Liver (tissue), 9 donors: ENCODE data around the gene TIE1. TPM values are rescaled to one million over a fixed set of nuclear protein-coding genes. Genes with fewer than 3 reads are reported as not detected.

Source experiments
- DNase-seq: peaks from one replicate; pipeline ENCODE4 v3.0.0-alpha.2; 2017; ENCODE audit warnings: low spot score
- H3K27ac ChIP-seq, 2 donors: one replicate each; pipeline ENCODE4 v1.7.0; 2013; ENCODE audit warnings: inconsistent platforms in 2 of 2, low read length in 2 of 2, control low read depth in 1 of 2, low read depth in 1 of 2, mild to moderate bottlenecking in 1 of 2
- H3K27me3 ChIP-seq, 4 donors: one replicate each; pipeline versions ENCODE4 v1.6.1 to v1.7.0; 2013; ENCODE audit warnings: low read length in 3 of 4, inconsistent platforms in 1 of 4, mild to moderate bottlenecking in 1 of 4, moderate library complexity in 1 of 4; ENCODE audit not compliant: control insufficient read depth in 4 of 4, insufficient read depth in 4 of 4
- H3K36me3 ChIP-seq, 4 donors: one replicate each; pipeline versions ENCODE4 v1.6.1 to v1.7.0; 2013; ENCODE audit warnings: low read length in 3 of 4, mild to moderate bottlenecking in 3 of 4, low read depth in 1 of 4, moderate library complexity in 1 of 4; ENCODE audit not compliant: control insufficient read depth in 4 of 4, insufficient read depth in 3 of 4
- H3K4me1 ChIP-seq, 4 donors: one replicate each; pipeline versions ENCODE4 v1.6.1 to v1.7.0; 2013; ENCODE audit warnings: low read length in 3 of 4, mild to moderate bottlenecking in 3 of 4, moderate library complexity in 1 of 4; ENCODE audit not compliant: control insufficient read depth in 4 of 4, insufficient read depth in 4 of 4
- H3K4me3 ChIP-seq, 3 donors: one replicate each; pipeline versions ENCODE4 v1.6.1 to v1.7.0; 2013; ENCODE audit warnings: low read length in 3 of 3, control low read depth in 1 of 3, low read depth in 1 of 3, mild to moderate bottlenecking in 1 of 3
- H3K9ac ChIP-seq, 2 donors: one replicate each; pipeline ENCODE4 v1.7.0; 2013; ENCODE audit warnings: low read length in 2 of 2, mild to moderate bottlenecking in 2 of 2, moderate library complexity in 2 of 2, control low read depth in 1 of 2, low read depth in 1 of 2
- H3K9me3 ChIP-seq, 4 donors: one replicate each; pipeline versions ENCODE4 v1.6.1 to v1.7.0; 2013; ENCODE audit warnings: low read length in 3 of 4; ENCODE audit not compliant: control insufficient read depth in 4 of 4
- EGR1 ChIP-seq, 2 donors: IDR thresholded peaks; 2 replicates each; pipeline ENCODE4 v1.6.1; 2016 to 2018; ENCODE audit warnings: antibody characterized with exemption in 2 of 2, low read depth in 2 of 2
- FOXA2 ChIP-seq: IDR thresholded peaks from 2 replicates; pipeline ENCODE4 v1.6.1; 2016; ENCODE audit warnings: antibody characterized with exemption
- GABPA ChIP-seq, 2 donors: IDR thresholded peaks in 1 of 2; conservative IDR thresholded peaks in 1 of 2; 2 replicates each; pipeline ENCODE4 v1.6.1; 2016; ENCODE audit warnings: antibody characterized with exemption in 2 of 2, mild to moderate bottlenecking in 1 of 2, moderate library complexity in 1 of 2
- HNF4A ChIP-seq, 2 donors: conservative IDR thresholded peaks; 2 replicates each; pipeline ENCODE4 v1.6.1; 2016; ENCODE audit warnings: antibody characterized with exemption in 2 of 2, mild to moderate bottlenecking in 2 of 2
- HNF4G ChIP-seq: IDR thresholded peaks from 2 replicates; pipeline ENCODE4 v1.6.1; 2016; ENCODE audit warnings: antibody characterized with exemption
- JUND ChIP-seq, 2 donors: IDR thresholded peaks; 2 replicates each; pipeline ENCODE4 v1.6.1; 2016; ENCODE audit warnings: antibody characterized with exemption in 2 of 2
- NR2F2 ChIP-seq: IDR thresholded peaks from 2 replicates; pipeline ENCODE4 v1.6.1; 2016; ENCODE audit warnings: antibody characterized with exemption
- RAD21 ChIP-seq, 2 donors: IDR thresholded peaks; 2 replicates each; pipeline ENCODE4 v1.6.1; 2016; ENCODE audit warnings: antibody characterized with exemption in 2 of 2, mild to moderate bottlenecking in 2 of 2
- SP1 ChIP-seq: IDR thresholded peaks from 2 replicates; pipeline ENCODE4 v1.6.1; 2018; ENCODE audit warnings: antibody characterized with exemption, mild to moderate bottlenecking
- TAF1 ChIP-seq: conservative IDR thresholded peaks from 2 replicates; pipeline ENCODE4 v1.6.1; 2016; ENCODE audit warnings: antibody characterized with exemption, mild to moderate bottlenecking
- YY1 ChIP-seq: IDR thresholded peaks from 2 replicates; pipeline ENCODE4 v1.6.1; 2016; ENCODE audit warnings: antibody characterized with exemption, mild to moderate bottlenecking
- WGBS: extraction: QIAGEN DNeasy Blood & Tissue Kit; methylation state at CpG from one replicate; pipeline ENCODE4 v1.1.7; 2013; 5-methylcytosine and 5-hydroxymethylcytosine counted together
- polyA plus RNA-seq, 2 donors: library from polyadenylated mRNA; stranded (reverse) in 1 of 2; unstranded in 1 of 2; fragments of 200-250 nt in 1 of 2; fragments of >200 nt in 1 of 2; fragmentation: Nextera tagmentation in 1 of 2; extraction: Ambion mirVana in 1 of 2; gene quantifications; one replicate each; pipeline versions ENCODE4 v1.2.1 to v1.2.3, GENCODE V29; 2013 to 2015
- total RNA-seq, 2 donors: library from RNA; depleted of rRNA; stranded (reverse); fragments of >200 nt; gene quantifications; one replicate each; pipeline ENCODE4 v1.2.3, GENCODE V29; 2014
- TF ChIP-seq, protein P1 (sequence below): IDR thresholded peaks from 2 replicates; pipeline ENCODE4 v1.6.1; 2016; ENCODE audit warnings: antibody characterized with exemption
- TF ChIP-seq, protein P2 (sequence below): IDR thresholded peaks from 2 replicates; pipeline ENCODE4 v1.6.1; 2016; ENCODE audit warnings: antibody characterized with exemption, mild to moderate bottlenecking
- TF ChIP-seq, protein P3 (sequence below): fragments of 150-350 bp; IDR thresholded peaks from 2 replicates; pipeline ENCODE4 v1.5.1; 2017; ENCODE audit warnings: improper control_type of control experiment, low read depth, low read length; ENCODE audit not compliant: missing input control
- donor health status: healthy.
- donor health status: healthy.
- donor health status: healthy.
- donor health status: healthy.
- donor health status: healthy.

The TIE1 gene
- total and polyA plus RNA-seq, 4 donors: 3.6 to 17.6 (median 8.9) TPM

DNA sequence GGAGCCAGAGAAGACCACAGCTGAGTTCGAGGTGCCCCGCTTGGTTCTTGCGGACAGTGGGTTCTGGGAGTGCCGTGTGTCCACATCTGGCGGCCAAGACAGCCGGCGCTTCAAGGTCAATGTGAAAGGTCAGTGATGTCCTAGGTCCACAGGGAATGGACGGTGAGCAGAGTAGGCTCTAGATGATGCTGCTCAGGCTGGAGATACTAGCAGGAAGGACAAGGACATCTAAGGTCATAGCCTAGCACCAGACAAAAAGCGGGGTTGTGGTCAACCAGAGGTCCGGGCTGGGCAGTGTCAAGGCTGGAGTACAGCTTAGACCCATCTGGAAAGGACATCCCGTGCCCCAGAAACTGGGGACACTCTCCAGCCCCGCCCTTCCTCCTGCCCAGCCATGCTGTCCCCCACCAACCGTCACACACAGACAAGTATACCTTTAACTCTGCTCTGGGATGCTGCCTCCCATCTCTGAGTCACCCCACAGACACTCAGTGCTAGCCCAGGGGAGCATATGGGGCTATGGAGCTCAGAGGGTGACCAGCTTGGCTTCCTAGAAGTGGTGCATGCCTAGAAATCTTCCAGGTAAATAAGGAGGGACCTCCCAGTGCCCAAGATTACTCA lies 8.7 kb downstream of the TIE1 start:
- H3K9me3 ChIP-seq: no peaks in the 10 kb centered on the region
- H3K27ac ChIP-seq: no peak overlapping the region
- H3K4me1 ChIP-seq: peaks cover 13 to 32% (median 24%) of the 10 kb centered on the region in 4 donors
- DNase-seq: no peak
- no peak overlapping the region for H3K4me3 ChIP-seq
- no peak for TF ChIP-seq HNF4A (conservative IDR thresholded peaks at IDR 0.05)
- no peak for TF ChIP-seq SP1
- TF ChIP-seq GABPA (IDR thresholded peaks at IDR 0.05 in 1 of 2, conservative IDR thresholded peaks at IDR 0.05 in 1 of 2): no peak
- no peak for TF ChIP-seq FOXA2
- TF ChIP-seq YY1: no peak
- TF ChIP-seq, protein P1, sequence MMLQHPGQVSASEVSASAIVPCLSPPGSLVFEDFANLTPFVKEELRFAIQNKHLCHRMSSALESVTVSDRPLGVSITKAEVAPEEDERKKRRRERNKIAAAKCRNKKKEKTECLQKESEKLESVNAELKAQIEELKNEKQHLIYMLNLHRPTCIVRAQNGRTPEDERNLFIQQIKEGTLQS: no peak
- TF ChIP-seq, protein P2, sequence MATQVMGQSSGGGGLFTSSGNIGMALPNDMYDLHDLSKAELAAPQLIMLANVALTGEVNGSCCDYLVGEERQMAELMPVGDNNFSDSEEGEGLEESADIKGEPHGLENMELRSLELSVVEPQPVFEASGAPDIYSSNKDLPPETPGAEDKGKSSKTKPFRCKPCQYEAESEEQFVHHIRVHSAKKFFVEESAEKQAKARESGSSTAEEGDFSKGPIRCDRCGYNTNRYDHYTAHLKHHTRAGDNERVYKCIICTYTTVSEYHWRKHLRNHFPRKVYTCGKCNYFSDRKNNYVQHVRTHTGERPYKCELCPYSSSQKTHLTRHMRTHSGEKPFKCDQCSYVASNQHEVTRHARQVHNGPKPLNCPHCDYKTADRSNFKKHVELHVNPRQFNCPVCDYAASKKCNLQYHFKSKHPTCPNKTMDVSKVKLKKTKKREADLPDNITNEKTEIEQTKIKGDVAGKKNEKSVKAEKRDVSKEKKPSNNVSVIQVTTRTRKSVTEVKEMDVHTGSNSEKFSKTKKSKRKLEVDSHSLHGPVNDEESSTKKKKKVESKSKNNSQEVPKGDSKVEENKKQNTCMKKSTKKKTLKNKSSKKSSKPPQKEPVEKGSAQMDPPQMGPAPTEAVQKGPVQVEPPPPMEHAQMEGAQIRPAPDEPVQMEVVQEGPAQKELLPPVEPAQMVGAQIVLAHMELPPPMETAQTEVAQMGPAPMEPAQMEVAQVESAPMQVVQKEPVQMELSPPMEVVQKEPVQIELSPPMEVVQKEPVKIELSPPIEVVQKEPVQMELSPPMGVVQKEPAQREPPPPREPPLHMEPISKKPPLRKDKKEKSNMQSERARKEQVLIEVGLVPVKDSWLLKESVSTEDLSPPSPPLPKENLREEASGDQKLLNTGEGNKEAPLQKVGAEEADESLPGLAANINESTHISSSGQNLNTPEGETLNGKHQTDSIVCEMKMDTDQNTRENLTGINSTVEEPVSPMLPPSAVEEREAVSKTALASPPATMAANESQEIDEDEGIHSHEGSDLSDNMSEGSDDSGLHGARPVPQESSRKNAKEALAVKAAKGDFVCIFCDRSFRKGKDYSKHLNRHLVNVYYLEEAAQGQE: no peak
- TF ChIP-seq RAD21 (IDR thresholded peaks at IDR 0.05): no peak
- TF ChIP-seq NR2F2: no peak
- H3K27me3 ChIP-seq: no peaks in the 10 kb centered on the region
- H3K36me3 ChIP-seq: no peaks in the 10 kb centered on the region
- H3K9ac ChIP-seq: no peak overlapping the region
- WGBS: 91% methylated on average over 13 of the region's 13 CpGs

DNA sequence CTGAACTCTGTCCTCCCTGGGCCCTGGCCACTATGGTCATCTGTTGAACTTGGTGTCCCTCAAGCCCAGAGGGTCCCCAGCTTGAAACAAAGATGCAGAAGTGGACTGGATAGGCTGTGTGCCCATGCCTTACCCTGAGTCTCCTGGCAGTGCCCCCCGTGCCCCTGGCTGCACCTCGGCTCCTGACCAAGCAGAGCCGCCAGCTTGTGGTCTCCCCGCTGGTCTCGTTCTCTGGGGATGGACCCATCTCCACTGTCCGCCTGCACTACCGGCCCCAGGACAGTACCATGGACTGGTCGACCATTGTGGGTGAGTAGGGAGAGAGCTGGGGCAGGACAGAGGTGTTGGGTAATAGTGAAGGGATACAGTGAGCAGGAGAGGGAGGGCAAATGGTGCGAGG lies 10.7 kb downstream of the TIE1 start:
- 94% methylated on average over 9 of the region's 9 CpGs for WGBS
- no peaks in the 10 kb centered on the region for H3K36me3 ChIP-seq
- TF ChIP-seq HNF4G: no peak
- no peak for TF ChIP-seq YY1
- TF ChIP-seq HNF4A (conservative IDR thresholded peaks at IDR 0.05): no peak
- TF ChIP-seq FOXA2: no peak
- no peak for TF ChIP-seq TAF1
- TF ChIP-seq, protein P3, sequence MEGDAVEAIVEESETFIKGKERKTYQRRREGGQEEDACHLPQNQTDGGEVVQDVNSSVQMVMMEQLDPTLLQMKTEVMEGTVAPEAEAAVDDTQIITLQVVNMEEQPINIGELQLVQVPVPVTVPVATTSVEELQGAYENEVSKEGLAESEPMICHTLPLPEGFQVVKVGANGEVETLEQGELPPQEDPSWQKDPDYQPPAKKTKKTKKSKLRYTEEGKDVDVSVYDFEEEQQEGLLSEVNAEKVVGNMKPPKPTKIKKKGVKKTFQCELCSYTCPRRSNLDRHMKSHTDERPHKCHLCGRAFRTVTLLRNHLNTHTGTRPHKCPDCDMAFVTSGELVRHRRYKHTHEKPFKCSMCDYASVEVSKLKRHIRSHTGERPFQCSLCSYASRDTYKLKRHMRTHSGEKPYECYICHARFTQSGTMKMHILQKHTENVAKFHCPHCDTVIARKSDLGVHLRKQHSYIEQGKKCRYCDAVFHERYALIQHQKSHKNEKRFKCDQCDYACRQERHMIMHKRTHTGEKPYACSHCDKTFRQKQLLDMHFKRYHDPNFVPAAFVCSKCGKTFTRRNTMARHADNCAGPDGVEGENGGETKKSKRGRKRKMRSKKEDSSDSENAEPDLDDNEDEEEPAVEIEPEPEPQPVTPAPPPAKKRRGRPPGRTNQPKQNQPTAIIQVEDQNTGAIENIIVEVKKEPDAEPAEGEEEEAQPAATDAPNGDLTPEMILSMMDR: no peak
- H3K4me1 ChIP-seq: peaks cover 13 to 37% (median 26%) of the 10 kb centered on the region in 4 donors
- no peak overlapping the region for H3K4me3 ChIP-seq
- H3K27me3 ChIP-seq: no peaks in the 10 kb centered on the region
- H3K9ac ChIP-seq: no peak overlapping the region
- H3K9me3 ChIP-seq: no peaks in the 10 kb centered on the region
- no peak overlapping the region for H3K27ac ChIP-seq
- DNase-seq: no peak

DNA sequence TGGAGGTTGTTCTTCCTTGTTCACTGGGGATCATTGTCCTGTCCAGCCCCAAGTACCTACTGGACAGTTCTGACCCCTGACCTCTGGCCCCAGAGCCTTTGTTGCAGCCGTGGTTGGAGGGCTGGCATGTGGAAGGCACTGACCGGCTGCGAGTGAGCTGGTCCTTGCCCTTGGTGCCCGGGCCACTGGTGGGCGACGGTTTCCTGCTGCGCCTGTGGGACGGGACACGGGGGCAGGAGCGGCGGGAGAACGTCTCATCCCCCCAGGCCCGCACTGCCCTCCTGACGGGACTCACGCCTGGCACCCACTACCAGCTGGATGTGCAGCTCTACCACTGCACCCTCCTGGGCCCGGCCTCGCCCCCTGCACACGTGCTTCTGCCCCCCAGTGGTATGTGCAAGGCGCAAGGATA lies 11.4 kb downstream of the TIE1 start:
- no peaks in the 10 kb centered on the region for H3K36me3 ChIP-seq
- peak overlapping the region; percentile 35 to 73 for H3K27ac ChIP-seq
- 56% methylated on average over 19 of the region's 19 CpGs for WGBS
- no peak for DNase-seq
- H3K9ac ChIP-seq: no peak overlapping the region
- no peaks in the 10 kb centered on the region for H3K27me3 ChIP-seq
- no peak overlapping the region for H3K4me3 ChIP-seq
- H3K4me1 ChIP-seq: peaks cover 13 to 37% (median 26%) of the 10 kb centered on the region in 4 donors
- TF ChIP-seq, protein P1: no peak
- no peak for TF ChIP-seq FOXA2
- TF ChIP-seq JUND (IDR thresholded peaks at IDR 0.05): no peak
- no peak for TF ChIP-seq EGR1 (IDR thresholded peaks at IDR 0.05; ENCODE audit: low read depth in 2 of 2)
- no peak for TF ChIP-seq RAD21 (IDR thresholded peaks at IDR 0.05)
- TF ChIP-seq, protein P2: no peak
- TF ChIP-seq, protein P3: no peak
- TF ChIP-seq GABPA (IDR thresholded peaks at IDR 0.05 in 1 of 2, conservative IDR thresholded peaks at IDR 0.05 in 1 of 2): no peak
- no peaks in the 10 kb centered on the region for H3K9me3 ChIP-seq
